ENCODE data around the gene MORN3.
"Not testable (repeated sequence)": the region's sequence is repeated elsewhere in the genome, so short reads cannot be mapped to it uniquely, and the experiment has no call there.

MORN3 gene

DNA sequence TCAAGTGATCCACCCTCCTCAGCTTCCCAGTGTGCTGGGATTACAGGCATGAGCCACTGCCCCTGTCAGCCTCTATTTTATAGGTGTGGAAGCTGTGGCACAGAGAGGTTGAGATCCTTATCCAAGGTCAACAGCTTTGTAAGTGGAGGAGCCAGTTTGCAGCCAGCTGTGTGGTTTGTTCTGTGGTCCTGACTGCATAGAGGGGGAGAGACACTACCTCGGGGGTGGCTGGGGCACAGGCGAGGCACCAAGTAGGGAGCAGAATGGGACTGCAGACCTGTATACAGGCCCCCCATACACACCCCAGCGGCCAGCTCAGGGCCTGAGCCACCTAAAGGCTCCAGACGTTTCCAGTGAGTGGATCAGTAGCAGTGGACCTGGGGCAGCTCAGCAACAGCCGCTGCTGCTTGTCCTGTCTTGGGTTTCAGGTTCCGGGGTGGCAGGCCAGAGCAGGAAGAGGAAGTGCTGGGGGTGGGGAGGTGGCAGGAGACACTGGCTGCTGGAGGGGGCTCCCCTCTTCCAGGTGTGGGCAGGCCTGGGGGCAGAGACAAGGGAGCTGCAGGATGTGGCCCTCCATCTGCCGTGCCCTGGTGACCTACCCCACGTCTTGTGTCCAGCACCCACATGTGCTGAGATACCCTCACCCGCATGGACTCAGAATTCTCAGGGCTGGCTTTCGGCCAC is 32.1 kb downstream of the MORN3 start:
- peak overlapping the region; percentile 51; the same call in 1 of the 2 replicates for H3K9ac ChIP-seq (ENCODE audit: low read length)

DNA sequence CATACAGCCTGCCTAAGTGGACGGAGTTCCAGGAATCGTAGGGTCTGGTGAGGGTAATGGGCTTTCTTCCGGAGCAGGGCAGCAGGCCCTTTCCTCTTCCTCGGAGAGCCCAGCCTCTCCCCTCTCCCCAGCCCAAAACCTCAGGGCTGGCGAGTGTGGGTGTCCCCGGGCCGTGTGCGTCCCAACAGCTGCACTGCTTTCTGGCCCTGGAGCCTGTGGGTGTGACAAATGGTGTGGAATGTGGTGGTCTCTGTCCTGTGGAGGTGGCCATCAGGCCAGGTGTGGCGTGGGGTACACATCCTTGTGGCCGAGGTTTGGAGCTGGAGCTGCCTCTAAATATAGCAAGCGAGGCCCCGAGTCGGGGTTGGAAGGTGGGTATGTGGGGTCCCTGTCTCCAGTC is 34.6 kb downstream of the MORN3 start:
- Histone ChIP-seq H3K4me2 (ENCODE audit: low read length) (no peak overlapping the region), H3K9me3 (ENCODE audit: insufficient read depth, low read length) (no peaks in the 10 kb centered on the region), H3K4me1 (ENCODE audit: low read length) (peaks cover 17% of the 10 kb centered on the region), H3K27me3 (ENCODE audit: low read depth, low read length) (no peaks in the 10 kb centered on the region), H3K4me3 (ENCODE audit: low read length) (no peak overlapping the region), H3K36me3 (replicated peaks; ENCODE audit: low read depth, low read length) (peaks cover 33% of the 10 kb centered on the region), H2AFZ (ENCODE audit: low read depth, low read length) (no peak overlapping the region), H3K9ac (ENCODE audit: low read length) (no peak overlapping the region), H3K79me2 (ENCODE audit: low read length) (peaks cover 88% of the 10 kb centered on the region), H4K20me1 (ENCODE audit: insufficient read depth, low read length) (peaks cover 37% of the 10 kb centered on the region), H3K27ac (ENCODE audit: low read length) (no peak overlapping the region)
- TF ChIP-seq, protein P1, sequence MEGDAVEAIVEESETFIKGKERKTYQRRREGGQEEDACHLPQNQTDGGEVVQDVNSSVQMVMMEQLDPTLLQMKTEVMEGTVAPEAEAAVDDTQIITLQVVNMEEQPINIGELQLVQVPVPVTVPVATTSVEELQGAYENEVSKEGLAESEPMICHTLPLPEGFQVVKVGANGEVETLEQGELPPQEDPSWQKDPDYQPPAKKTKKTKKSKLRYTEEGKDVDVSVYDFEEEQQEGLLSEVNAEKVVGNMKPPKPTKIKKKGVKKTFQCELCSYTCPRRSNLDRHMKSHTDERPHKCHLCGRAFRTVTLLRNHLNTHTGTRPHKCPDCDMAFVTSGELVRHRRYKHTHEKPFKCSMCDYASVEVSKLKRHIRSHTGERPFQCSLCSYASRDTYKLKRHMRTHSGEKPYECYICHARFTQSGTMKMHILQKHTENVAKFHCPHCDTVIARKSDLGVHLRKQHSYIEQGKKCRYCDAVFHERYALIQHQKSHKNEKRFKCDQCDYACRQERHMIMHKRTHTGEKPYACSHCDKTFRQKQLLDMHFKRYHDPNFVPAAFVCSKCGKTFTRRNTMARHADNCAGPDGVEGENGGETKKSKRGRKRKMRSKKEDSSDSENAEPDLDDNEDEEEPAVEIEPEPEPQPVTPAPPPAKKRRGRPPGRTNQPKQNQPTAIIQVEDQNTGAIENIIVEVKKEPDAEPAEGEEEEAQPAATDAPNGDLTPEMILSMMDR (IDR thresholded peaks at IDR 0.05; ENCODE audit: low read depth, low read length) = no peak
- TF ChIP-seq EZH2phosphoT487 (IDR thresholded peaks at IDR 0.05; ENCODE audit: low read depth) = no peak

More for the DNA sequence above, 32.1 kb downstream of the MORN3 start:
- H3K36me3 ChIP-seq (replicated peaks; ENCODE audit: low read depth, low read length) = peaks cover 29% of the 10 kb centered on the region
- peak overlapping the region; percentile 58 for H3K4me3 ChIP-seq (ENCODE audit: low read length)
- no peak overlapping the region for H2AFZ ChIP-seq (ENCODE audit: low read depth, low read length)
- H3K27ac ChIP-seq (ENCODE audit: low read length) = peak overlapping the region; percentile 78
- no peaks in the 10 kb centered on the region for H3K9me3 ChIP-seq (ENCODE audit: insufficient read depth, low read length)
- TF ChIP-seq, protein P1 (IDR thresholded peaks at IDR 0.05; ENCODE audit: low read depth, low read length) = no peak
- TF ChIP-seq EZH2phosphoT487 (IDR thresholded peaks at IDR 0.05; ENCODE audit: low read depth) = no peak
- peaks cover 23% of the 10 kb centered on the region for H4K20me1 ChIP-seq (ENCODE audit: insufficient read depth, low read length)
- no peaks in the 10 kb centered on the region for H3K27me3 ChIP-seq (ENCODE audit: low read depth, low read length)
- H3K4me1 ChIP-seq (ENCODE audit: low read length) = peaks cover 13% of the 10 kb centered on the region
- H3K79me2 ChIP-seq (ENCODE audit: low read length) = peaks cover 83% of the 10 kb centered on the region
- H3K4me2 ChIP-seq (ENCODE audit: low read length) = peak overlapping the region; percentile 74

DNA sequence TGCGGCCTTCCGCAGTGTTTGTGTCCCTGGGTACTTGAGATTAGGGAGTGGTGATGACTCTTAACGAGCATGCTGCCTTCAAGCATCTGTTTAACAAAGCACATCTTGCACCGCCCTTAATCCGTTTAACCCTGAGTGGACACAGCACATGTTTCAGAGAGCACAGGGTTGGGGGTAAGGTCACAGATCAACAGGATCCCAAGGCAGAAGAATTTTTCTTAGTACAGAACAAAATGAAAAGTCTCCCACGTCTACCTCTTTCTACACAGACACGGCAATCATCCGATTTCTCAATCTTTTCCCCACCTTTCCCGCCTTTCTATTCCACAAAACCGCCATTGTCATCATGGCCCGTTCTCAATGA is 35.6 kb downstream of the MORN3 start:
- H3K4me1 ChIP-seq (ENCODE audit: low read length) = peaks cover 27% of the 10 kb centered on the region
- not testable (repeated sequence) for H3K4me2 ChIP-seq (ENCODE audit: low read length); H3K4me3 ChIP-seq (ENCODE audit: low read length); H2AFZ ChIP-seq (ENCODE audit: low read depth, low read length); H3K9ac ChIP-seq (ENCODE audit: low read length); H3K27me3 ChIP-seq (ENCODE audit: low read depth, low read length); H3K9me3 ChIP-seq (ENCODE audit: insufficient read depth, low read length); H3K27ac ChIP-seq (ENCODE audit: low read length)
- H3K36me3 ChIP-seq (replicated peaks; ENCODE audit: low read depth, low read length) = peaks cover 38% of the 10 kb centered on the region
- peaks cover 90% of the 10 kb centered on the region for H3K79me2 ChIP-seq (ENCODE audit: low read length)
- peaks cover 43% of the 10 kb centered on the region for H4K20me1 ChIP-seq (ENCODE audit: insufficient read depth, low read length)

DNA sequence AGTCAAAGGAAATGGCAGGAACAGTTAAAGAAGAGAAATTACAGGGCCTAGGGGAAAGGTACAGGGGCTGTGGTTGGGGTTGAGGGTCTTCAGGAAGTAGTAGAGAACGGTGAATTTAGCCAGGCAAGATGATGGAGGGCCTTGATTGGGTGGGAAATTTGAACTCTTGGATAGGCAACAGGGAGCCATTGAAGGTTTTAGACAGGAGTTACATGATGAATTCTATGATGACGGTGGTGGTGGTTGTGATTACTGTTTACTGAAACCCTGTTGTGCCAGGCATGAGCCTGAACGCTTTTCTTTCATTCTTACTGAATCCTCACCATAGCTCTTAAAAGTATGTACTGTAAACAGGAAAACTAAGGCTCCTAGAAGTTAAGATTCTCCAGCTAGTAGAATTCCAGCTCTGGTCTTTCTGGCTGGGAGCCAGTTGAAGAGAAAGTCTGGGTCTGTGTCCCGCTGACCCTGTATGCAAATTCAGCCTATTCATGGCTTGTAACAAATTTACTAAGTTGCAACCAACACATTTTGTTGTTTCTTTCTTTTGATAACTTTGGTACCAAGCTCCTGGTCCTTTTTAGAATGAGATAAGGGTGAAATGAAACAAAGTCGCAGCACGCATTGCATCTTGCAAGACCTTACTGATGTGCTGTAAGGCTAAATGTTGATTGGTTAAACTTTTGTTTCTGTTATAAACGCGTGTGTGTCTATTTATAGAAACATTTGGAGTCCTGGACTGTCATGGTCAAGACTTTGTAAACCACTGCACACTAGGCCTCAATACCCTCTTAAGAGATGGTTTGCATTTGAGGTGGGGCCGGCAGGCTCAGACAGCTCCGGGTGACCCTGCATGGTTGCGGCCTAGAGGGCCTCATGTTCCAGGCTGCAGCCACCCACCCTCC is 37.1 kb downstream of the MORN3 start:
- Histone ChIP-seq H3K27ac (ENCODE audit: low read length) (no peak overlapping the region), H3K9ac (ENCODE audit: low read length) (no peak overlapping the region), H3K4me3 (ENCODE audit: low read length) (no peak overlapping the region), H3K4me1 (ENCODE audit: low read length) (peaks cover 32% of the 10 kb centered on the region), H3K4me2 (ENCODE audit: low read length) (no peak overlapping the region), H2AFZ (ENCODE audit: low read depth, low read length) (no peak overlapping the region), H3K9me3 (ENCODE audit: insufficient read depth, low read length) (no peaks in the 10 kb centered on the region), H3K36me3 (replicated peaks; ENCODE audit: low read depth, low read length) (peaks cover 37% of the 10 kb centered on the region), H4K20me1 (ENCODE audit: insufficient read depth, low read length) (peaks cover 38% of the 10 kb centered on the region), H3K79me2 (ENCODE audit: low read length) (peaks cover 90% of the 10 kb centered on the region), H3K27me3 (ENCODE audit: low read depth, low read length) (no peaks in the 10 kb centered on the region)
- TF ChIP-seq, protein P1 (IDR thresholded peaks at IDR 0.05; ENCODE audit: low read depth, low read length) = no peak
- no peak for TF ChIP-seq EZH2phosphoT487 (IDR thresholded peaks at IDR 0.05; ENCODE audit: low read depth)

Data from OCI-LY3 (cell line).